Natural killer cell (primary cell): ENCODE measurements around the gene DENND2D. TPM values are rescaled to one million over a fixed set of nuclear protein-coding genes. Genes with fewer than 3 reads are reported as not detected.

Experiments used
- ATAC-seq, 3 donors: fragments of 150-1000 bp in 2 of 3; fragments of 200-7000 bp in 1 of 3; cut with Tn5 transposase; 1 replicate in 1 of 3; 2 replicates in 2 of 3; pipeline ENCODE4 v1.10.0; 2021; ENCODE audit warnings: mild to moderate bottlenecking in 2 of 3, moderate library complexity in 2 of 3
- DNase-seq, 2 donors: peaks; one replicate each; pipeline versions ENCODE4 v3.0.0 to v3.0.0-alpha.2; 2013 to 2021; ENCODE audit warnings: mixed read lengths in 1 of 2
- H3K27ac ChIP-seq: one replicate; pipeline ENCODE4 v1.5.1; 2013; ENCODE audit warnings: mild to moderate bottlenecking, low read length
- H3K27me3 ChIP-seq: one replicate; pipeline ENCODE4 v1.6.1; 2013; ENCODE audit warnings: low read length; ENCODE audit not compliant: control insufficient read depth, insufficient read depth
- H3K36me3 ChIP-seq: one replicate; pipeline ENCODE4 v1.6.1; 2013; ENCODE audit warnings: low read length; ENCODE audit not compliant: control insufficient read depth, insufficient read depth
- H3K4me1 ChIP-seq: one replicate; pipeline ENCODE4 v1.6.1; 2013; ENCODE audit warnings: low read length; ENCODE audit not compliant: control insufficient read depth, insufficient read depth
- H3K4me3 ChIP-seq: one replicate; pipeline ENCODE4 v1.5.1; 2013; ENCODE audit warnings: low read length
- H3K9me3 ChIP-seq: one replicate; pipeline ENCODE4 v1.6.1; 2013; ENCODE audit warnings: low read length; ENCODE audit not compliant: control insufficient read depth, insufficient read depth
- H3K27ac Mint-ChIP-seq, 2 donors: one replicate each; pipeline ENCODE4 v1.8.0; 2022; ENCODE audit warnings: mild to moderate bottlenecking in 2 of 2, mixed read lengths in 2 of 2, moderate library complexity in 1 of 2
- H3K27me3 Mint-ChIP-seq, 2 donors: one replicate each; pipeline ENCODE4 v1.8.0; 2022; ENCODE audit warnings: low read depth in 2 of 2, mixed read lengths in 2 of 2
- H3K36me3 Mint-ChIP-seq: one replicate; pipeline ENCODE4 v1.8.0; 2022; ENCODE audit warnings: mixed read lengths
- H3K4me1 Mint-ChIP-seq, 2 donors: one replicate each; pipeline ENCODE4 v1.8.0; 2022; ENCODE audit warnings: mixed read lengths in 2 of 2
- H3K4me3 Mint-ChIP-seq: one replicate; pipeline ENCODE4 v1.8.0; 2022; ENCODE audit warnings: mild to moderate bottlenecking, moderate library complexity, mixed read lengths
- H3K9me3 Mint-ChIP-seq, 2 donors: one replicate each; pipeline ENCODE4 v1.8.0; 2022; ENCODE audit warnings: mixed read lengths in 2 of 2
- WGBS: methylation state at CpG from one replicate; pipeline ENCODE4 v1.1.7; 2013; ENCODE audit warnings: missing lambda C conversion rate; ENCODE audit not compliant: insufficient coverage; 5-methylcytosine and 5-hydroxymethylcytosine counted together
- intact Hi-C: fragments of 100-400 bp; cut with micrococcal nuclease; formaldehyde crosslinking; loops from one replicate; pipeline ENCODE4 v1.14.2; 2022
- total RNA-seq, 4 donors: library from RNA; stranded (reverse); fragments of 120-200 nt in 1 of 4; gene quantifications; one replicate each; pipeline versions ENCODE4 v1.2.3 to v1.2.4, GENCODE V29; 2013 to 2022
- TF ChIP-seq, protein P1 (sequence below): fragments of 200-600 bp; IDR thresholded peaks from one replicate; pipeline ENCODE4 v1.8.0; 2022; ENCODE audit warnings: antibody characterized with exemption

Gene DENND2D
- total RNA-seq, 3 donors from 2014 or later (not counting 1 experiment from before 2014, with no cell fraction given) = 203 to 297 (median 203) TPM

DNA sequence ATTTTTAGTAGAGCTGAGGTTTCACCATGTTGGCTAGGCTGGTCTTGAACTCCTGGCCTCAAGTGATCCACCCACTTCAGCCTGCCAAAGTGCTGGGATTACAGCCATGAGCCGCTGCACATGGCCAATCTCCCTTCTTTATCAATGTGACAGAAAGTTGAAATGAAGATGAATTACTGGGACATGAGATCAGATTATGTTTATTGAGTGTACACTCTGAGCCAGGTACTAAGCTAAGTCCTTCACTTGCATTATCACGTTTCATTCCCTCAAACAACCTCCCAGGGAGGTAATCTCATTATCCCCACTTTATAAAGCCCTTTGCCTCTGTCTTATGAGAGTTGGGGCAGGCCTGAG is 20.8 kb upstream of the DENND2D start:
- Histone ChIP-seq H3K27me3 (no peaks in the 10 kb centered on the region), H3K27ac (peak overlapping the region; percentile 80), H3K9me3 (no peaks in the 10 kb centered on the region), H3K4me3 (no peak overlapping the region), H3K4me1 (peaks cover 87% of the 10 kb centered on the region), H3K36me3 (no peaks in the 10 kb centered on the region)
- Mint-ChIP-seq H3K36me3 (no peaks in the 10 kb centered on the region), H3K27ac (peak overlapping the region; percentile 94 to 95), H3K27me3 (peaks cover 0 to 2% of the 10 kb centered on the region in 2 donors), H3K9me3 (no peaks in the 10 kb centered on the region), H3K4me1 (peaks cover 90 to 93% of the 10 kb centered on the region in 2 donors), H3K4me3 (peak overlapping the region; percentile 86)
- no CpG with 5 or more reads among the region's 2 CpGs for WGBS
- intact Hi-C loops = loop anchor here (5.0 kb wide), 1 partner anchor 349 kb away; the partner anchor contains the start of gene CD53
- no peak for DNase-seq
- peak in 1 of 3 donors; percentile 1 for ATAC-seq
- TF ChIP-seq, protein P1, sequence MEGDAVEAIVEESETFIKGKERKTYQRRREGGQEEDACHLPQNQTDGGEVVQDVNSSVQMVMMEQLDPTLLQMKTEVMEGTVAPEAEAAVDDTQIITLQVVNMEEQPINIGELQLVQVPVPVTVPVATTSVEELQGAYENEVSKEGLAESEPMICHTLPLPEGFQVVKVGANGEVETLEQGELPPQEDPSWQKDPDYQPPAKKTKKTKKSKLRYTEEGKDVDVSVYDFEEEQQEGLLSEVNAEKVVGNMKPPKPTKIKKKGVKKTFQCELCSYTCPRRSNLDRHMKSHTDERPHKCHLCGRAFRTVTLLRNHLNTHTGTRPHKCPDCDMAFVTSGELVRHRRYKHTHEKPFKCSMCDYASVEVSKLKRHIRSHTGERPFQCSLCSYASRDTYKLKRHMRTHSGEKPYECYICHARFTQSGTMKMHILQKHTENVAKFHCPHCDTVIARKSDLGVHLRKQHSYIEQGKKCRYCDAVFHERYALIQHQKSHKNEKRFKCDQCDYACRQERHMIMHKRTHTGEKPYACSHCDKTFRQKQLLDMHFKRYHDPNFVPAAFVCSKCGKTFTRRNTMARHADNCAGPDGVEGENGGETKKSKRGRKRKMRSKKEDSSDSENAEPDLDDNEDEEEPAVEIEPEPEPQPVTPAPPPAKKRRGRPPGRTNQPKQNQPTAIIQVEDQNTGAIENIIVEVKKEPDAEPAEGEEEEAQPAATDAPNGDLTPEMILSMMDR = no peak

DNA sequence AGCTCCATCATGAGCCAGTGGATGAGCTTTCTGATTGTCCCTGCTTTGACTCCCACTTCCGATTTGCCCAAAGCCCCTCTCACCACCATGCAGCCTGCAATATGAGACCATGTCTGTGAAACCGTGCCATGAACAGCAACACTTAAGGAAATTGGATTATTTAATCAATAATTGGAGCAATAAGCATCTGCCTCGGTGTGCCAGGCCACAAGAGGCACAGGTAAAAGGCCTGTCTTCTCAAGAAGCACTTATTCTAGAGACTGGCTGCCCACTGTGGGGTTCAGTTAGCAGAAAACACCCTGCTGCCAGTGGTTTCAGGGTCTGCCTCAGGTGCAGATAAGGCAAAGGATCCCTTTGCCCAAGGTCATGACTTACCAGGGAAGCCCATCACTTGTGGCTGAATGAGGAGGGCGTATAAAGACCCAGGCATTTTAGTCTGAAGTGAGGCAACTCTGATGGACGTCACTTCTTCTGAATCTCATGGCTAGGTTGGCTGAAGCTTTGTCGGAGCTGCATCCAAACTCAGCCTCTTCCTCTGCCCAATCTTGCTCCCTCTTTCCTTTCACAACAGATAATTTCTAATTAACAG is 19.9 kb upstream of the DENND2D start:
- Histone ChIP-seq H3K27ac (peak overlapping the region; percentile 80), H3K27me3 (no peaks in the 10 kb centered on the region), H3K4me1 (peaks cover 88% of the 10 kb centered on the region), H3K36me3 (no peaks in the 10 kb centered on the region), H3K9me3 (no peaks in the 10 kb centered on the region), H3K4me3 (no peak overlapping the region)
- Mint-ChIP-seq H3K27ac (peak overlapping the region; percentile 94 to 95), H3K36me3 (no peaks in the 10 kb centered on the region), H3K4me3 (peak overlapping the region; percentile 86), H3K27me3 (peaks cover 0 to 5% of the 10 kb centered on the region in 2 donors), H3K4me1 (peaks cover 90 to 93% of the 10 kb centered on the region in 2 donors), H3K9me3 (peaks cover 2 to 3% of the 10 kb centered on the region in 2 donors)
- ATAC-seq = no peak
- WGBS = 69% methylated on average over 6 of the region's 6 CpGs
- intact Hi-C loops = loop anchor here (5.0 kb wide), 1 partner anchor 348 kb away; the partner anchor contains the start of gene CD53
- TF ChIP-seq, protein P1 = no peak
- DNase-seq = no peak

DNA sequence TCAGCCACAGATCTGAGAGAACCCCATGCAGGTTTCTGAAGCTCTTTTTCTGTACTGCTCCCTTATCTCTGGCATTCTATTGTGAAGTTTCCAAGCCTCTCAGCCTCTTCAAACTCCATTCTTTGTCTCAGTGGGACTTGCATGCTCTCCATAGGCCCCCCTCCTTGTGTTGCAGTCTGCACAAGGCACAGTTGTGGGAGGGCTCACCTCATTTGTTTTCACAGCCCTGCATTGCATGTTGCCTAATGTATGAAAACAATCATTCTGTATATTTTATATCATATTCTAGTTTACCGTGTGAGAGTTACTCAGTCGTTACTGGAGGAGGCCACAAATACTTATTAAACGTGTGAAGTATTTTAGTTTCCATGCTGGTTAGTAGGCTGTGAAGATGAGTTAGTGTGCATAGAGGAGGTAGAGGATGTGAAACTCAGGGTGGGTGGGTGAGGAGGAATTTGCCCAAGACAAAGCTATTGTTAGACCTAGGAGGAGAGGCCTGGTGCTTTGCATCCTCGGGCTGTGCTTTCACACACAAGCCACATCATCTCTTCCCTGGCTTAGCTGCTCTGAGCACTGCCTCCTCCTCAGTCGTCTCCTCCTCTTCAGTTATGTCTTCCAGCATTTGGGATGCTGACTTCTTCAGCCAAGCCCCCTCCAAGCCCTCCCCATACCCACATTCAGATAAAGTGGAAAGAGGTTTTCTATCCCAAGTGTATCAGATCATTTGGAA is 19.3 kb upstream of the DENND2D start:
- Histone ChIP-seq H3K4me1 (peaks cover 90% of the 10 kb centered on the region), H3K4me3 (no peak overlapping the region), H3K9me3 (no peaks in the 10 kb centered on the region), H3K27me3 (no peaks in the 10 kb centered on the region), H3K36me3 (no peaks in the 10 kb centered on the region), H3K27ac (peak overlapping the region; percentile 80)
- intact Hi-C loops = loop anchor here (5.0 to 10.0 kb wide), 6 partner anchors 77 to 545 kb away; partner anchors contain the start of genes CD53, CEPT1, DRAM2 and KCNA3
- H3K27ac Mint-ChIP-seq = peak overlapping the region; percentile 94 to 95
- peak; percentile 2 to 31 (median 25) for ATAC-seq
- peaks cover 2 to 3% of the 10 kb centered on the region in 2 donors for H3K9me3 Mint-ChIP-seq
- peaks cover 0 to 5% of the 10 kb centered on the region in 2 donors for H3K27me3 Mint-ChIP-seq
- peaks cover 90 to 94% of the 10 kb centered on the region in 2 donors for H3K4me1 Mint-ChIP-seq
- 0% methylated on average over 5 of the region's 5 CpGs for WGBS
- H3K36me3 Mint-ChIP-seq = no peaks in the 10 kb centered on the region
- peak overlapping the region; percentile 86 for H3K4me3 Mint-ChIP-seq
- peak in 1 of 2 donors; percentile 45 for DNase-seq
- TF ChIP-seq, protein P1 = no peak
